HG03103 (cell line): ENCODE results near the gene TTC33.
"Not testable (repeated sequence)": the region's sequence is repeated elsewhere in the genome, so short reads cannot be mapped to it uniquely, and the experiment has no call there.

Source experiments
- ATAC-seq: cut with Tn5 transposase; IDR thresholded peaks from one replicate; pipeline ENCODE4 v1.9.1; 2021; ENCODE audit warnings: low read depth; ENCODE audit not compliant: unreplicated experiment

TTC33 gene

GRCh38 chr5:40733434-40733833 is 22.3 kb downstream of the TTC33 start:
- ATAC-seq: no peak

- ATAC-seq: not testable (repeated sequence)
Observed at GRCh38 chr5:40722497-40722911, 33.3 kb downstream of the TTC33 start.

- no peak for ATAC-seq
Observed at GRCh38 chr5:40720069-40720468, 35.7 kb downstream of the TTC33 start.

GRCh38 chr5:40717281-40717680 is 38.5 kb downstream of the TTC33 start:
- ATAC-seq: no peak

GRCh38 chr5:40716590-40716989 is 39.2 kb downstream of the TTC33 start:
- ATAC-seq: no peak

GRCh38 chr5:40716000-40716399 is 39.8 kb downstream of the TTC33 start:
- ATAC-seq: no peak

- ATAC-seq: no peak
Observed at GRCh38 chr5:40714001-40714400, 41.8 kb downstream of the TTC33 start.

GRCh38 chr5:40710575-40710974 is 45.2 kb downstream of the TTC33 start:
- not testable (repeated sequence) for ATAC-seq

- ATAC-seq: not testable (repeated sequence)
Observed at GRCh38 chr5:40705484-40705883, 50.3 kb downstream of the TTC33 start.

- not testable (repeated sequence) for ATAC-seq
Observed at GRCh38 chr5:40702027-40702426, 53.7 kb downstream of the TTC33 start.

- ATAC-seq: no peak
Observed at GRCh38 chr5:40700116-40700782, 55.5 kb downstream of the TTC33 start.

GRCh38 chr5:40694433-40694832 is 61.3 kb downstream of the TTC33 start:
- ATAC-seq: no peak

GRCh38 chr5:40691894-40692293 is 63.9 kb downstream of the TTC33 start:
- ATAC-seq: no peak

GRCh38 chr5:40690267-40690666 is 65.5 kb downstream of the TTC33 start:
- no peak for ATAC-seq

- ATAC-seq: peak; percentile 49
Observed at GRCh38 chr5:40689438-40689837, 66.3 kb downstream of the TTC33 start.

- no peak for ATAC-seq
Observed at GRCh38 chr5:40688996-40689395, 66.8 kb downstream of the TTC33 start.

- peak; percentile 95 for ATAC-seq
Observed at GRCh38 chr5:40688127-40688761, 67.5 kb downstream of the TTC33 start.

- ATAC-seq: no peak
Observed at GRCh38 chr5:40687321-40687720, 68.4 kb downstream of the TTC33 start.

- no peak for ATAC-seq
Observed at GRCh38 chr5:40685976-40686486, 69.7 kb downstream of the TTC33 start.

- no peak for ATAC-seq
Observed at GRCh38 chr5:40685193-40685592, 70.6 kb downstream of the TTC33 start.

GRCh38 chr5:40683305-40683704 is 72.5 kb downstream of the TTC33 start:
- ATAC-seq: no peak
